Measurements from ENCODE around the gene DIPK1B.
A peak's percentile ranks its signal among the peaks of the same experiment; 100 is the strongest.
"Not testable (repeated sequence)": the region's sequence is repeated elsewhere in the genome, so short reads cannot be mapped to it uniquely, and the experiment has no call there.

DIPK1B gene

DNA sequence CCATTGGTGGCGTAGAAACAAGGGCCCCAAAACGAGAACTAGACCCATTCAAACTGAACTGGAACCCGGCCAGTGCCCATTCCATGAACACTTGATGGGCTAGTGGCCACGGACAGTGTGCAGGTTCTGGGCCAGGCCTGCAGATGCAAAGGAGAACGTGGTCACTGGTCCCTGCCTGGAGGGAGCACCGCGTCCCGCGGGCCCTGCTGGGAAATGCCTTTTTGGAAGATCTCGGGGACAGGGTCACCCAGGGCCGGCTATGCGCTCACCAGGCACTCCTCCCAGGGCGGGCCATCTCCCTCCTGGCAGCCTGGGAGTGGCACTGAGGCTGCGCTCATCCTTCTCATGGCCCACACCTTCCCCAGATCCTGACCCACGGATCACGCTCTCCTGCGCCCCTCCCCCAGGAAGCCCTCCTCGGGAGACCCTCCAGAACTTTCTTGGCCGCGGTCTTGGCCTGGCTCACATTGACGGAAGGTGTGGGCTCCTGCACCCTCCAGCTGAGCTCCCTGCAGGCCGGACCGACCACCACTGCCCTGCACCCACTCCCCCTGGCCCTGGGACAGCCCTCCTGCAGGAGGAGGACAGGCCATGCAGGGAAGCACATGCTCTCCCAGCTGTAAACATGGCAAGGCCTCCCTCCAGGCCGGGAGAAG lies 2.8 kb upstream of the DIPK1B start:
- H3K27me3 ChIP-seq (ENCODE audit: control insufficient read depth, low read length) = peaks cover 39% of the 10 kb centered on the region

DNA sequence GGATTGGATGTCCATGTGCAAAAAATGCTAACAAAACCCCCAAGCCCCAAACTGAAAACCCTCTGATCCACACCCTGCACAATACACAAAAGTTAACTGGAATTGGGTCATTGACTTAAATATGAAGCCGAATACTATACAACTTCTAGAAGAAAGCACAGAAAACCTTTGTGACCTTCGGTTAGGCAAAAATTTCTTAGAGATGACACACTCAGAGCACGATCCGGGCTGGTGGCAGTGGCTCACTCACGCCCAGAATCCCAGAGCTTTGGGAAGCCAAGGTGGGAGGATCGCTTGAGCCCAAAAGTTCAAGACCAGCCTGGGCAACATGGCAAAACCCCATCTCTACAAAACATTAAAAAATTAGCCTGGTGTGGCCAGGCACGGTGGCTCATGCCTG lies 1.8 kb upstream of the DIPK1B start:
- Histone ChIP-seq H3F3A (ENCODE audit: control insufficient read depth, insufficient read depth) (0 out of 2 replicates have a peak, but pooled peaks cover 3% of the 10 kb centered on the region), H3K9me3 (ENCODE audit: control insufficient read depth, insufficient read depth, low read length) (no peaks in the 10 kb centered on the region), H3K4me1 (ENCODE audit: control insufficient read depth, low read length) (peaks cover 29% of the 10 kb centered on the region), H3K4me2 (ENCODE audit: low read length) (no peak overlapping the region), H3K9me2 (replicated peaks; ENCODE audit: control insufficient read depth, low read length) (no peaks in the 10 kb centered on the region), H3K27me3 (ENCODE audit: control insufficient read depth, low read length) (peaks cover 36% of the 10 kb centered on the region), H3K27ac (ENCODE audit: low read depth, low read length) (no peak overlapping the region), H4K20me1 (ENCODE audit: control insufficient read depth, insufficient read depth, low read depth, low read length) (no peaks in the 10 kb centered on the region), H3K36me3 (ENCODE audit: control insufficient read depth, low read length) (no peaks in the 10 kb centered on the region), H3K79me2 (ENCODE audit: control insufficient read depth, low read length) (no peaks in the 10 kb centered on the region), H3K4me3 (ENCODE audit: low read length) (no peak overlapping the region)
- TF ChIP-seq, protein P1, sequence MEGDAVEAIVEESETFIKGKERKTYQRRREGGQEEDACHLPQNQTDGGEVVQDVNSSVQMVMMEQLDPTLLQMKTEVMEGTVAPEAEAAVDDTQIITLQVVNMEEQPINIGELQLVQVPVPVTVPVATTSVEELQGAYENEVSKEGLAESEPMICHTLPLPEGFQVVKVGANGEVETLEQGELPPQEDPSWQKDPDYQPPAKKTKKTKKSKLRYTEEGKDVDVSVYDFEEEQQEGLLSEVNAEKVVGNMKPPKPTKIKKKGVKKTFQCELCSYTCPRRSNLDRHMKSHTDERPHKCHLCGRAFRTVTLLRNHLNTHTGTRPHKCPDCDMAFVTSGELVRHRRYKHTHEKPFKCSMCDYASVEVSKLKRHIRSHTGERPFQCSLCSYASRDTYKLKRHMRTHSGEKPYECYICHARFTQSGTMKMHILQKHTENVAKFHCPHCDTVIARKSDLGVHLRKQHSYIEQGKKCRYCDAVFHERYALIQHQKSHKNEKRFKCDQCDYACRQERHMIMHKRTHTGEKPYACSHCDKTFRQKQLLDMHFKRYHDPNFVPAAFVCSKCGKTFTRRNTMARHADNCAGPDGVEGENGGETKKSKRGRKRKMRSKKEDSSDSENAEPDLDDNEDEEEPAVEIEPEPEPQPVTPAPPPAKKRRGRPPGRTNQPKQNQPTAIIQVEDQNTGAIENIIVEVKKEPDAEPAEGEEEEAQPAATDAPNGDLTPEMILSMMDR (IDR thresholded peaks at IDR 0.05; ENCODE audit: low read depth, low read length, poor library complexity, severe bottlenecking) = no peak
- TF ChIP-seq EZH2phosphoT487 (IDR thresholded peaks at IDR 0.05; ENCODE audit: borderline replicate concordance, low read length) = no peak

More for the DNA sequence above, 2.8 kb upstream of the DIPK1B start:
- no peak overlapping the region for H3K4me2 ChIP-seq (ENCODE audit: low read length)
- H3K4me3 ChIP-seq (ENCODE audit: low read length) = no peak overlapping the region
- no peaks in the 10 kb centered on the region for H3K9me3 ChIP-seq (ENCODE audit: control insufficient read depth, insufficient read depth, low read length)
- no peak for TF ChIP-seq EZH2phosphoT487 (IDR thresholded peaks at IDR 0.05; ENCODE audit: borderline replicate concordance, low read length)
- TF ChIP-seq, protein P1 (IDR thresholded peaks at IDR 0.05; ENCODE audit: low read depth, low read length, poor library complexity, severe bottlenecking) = no peak
- H3K4me1 ChIP-seq (ENCODE audit: control insufficient read depth, low read length) = peaks cover 23% of the 10 kb centered on the region
- H3K36me3 ChIP-seq (ENCODE audit: control insufficient read depth, low read length) = no peaks in the 10 kb centered on the region
- H3K27ac ChIP-seq (ENCODE audit: low read depth, low read length) = no peak overlapping the region
- no peaks in the 10 kb centered on the region for H4K20me1 ChIP-seq (ENCODE audit: control insufficient read depth, insufficient read depth, low read depth, low read length)
- H3F3A ChIP-seq (ENCODE audit: control insufficient read depth, insufficient read depth) = 0 out of 2 replicates have a peak, but pooled peaks cover 3% of the 10 kb centered on the region
- H3K79me2 ChIP-seq (ENCODE audit: control insufficient read depth, low read length) = no peaks in the 10 kb centered on the region
- H3K9me2 ChIP-seq (replicated peaks; ENCODE audit: control insufficient read depth, low read length) = no peaks in the 10 kb centered on the region

DNA sequence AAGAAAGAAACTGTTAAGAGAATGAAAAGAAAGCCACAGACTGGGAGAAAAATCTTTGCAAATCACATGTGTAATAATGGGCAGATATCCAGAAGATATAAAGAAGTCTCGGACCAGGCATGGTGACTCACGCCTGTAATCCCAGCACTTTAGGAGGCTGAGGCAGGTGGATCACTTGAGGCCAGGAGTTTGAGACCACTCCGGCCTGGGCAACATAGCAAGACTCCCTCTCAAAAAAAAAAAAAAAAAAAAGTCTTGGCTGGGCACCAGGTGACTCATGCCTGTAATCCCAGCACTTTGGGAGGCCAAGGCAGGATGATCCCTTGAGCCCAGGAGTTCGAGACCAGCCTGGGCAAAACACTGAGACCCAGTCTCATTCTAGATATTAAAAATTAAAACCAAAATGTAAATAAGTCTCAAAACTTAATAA lies 1.1 kb upstream of the DIPK1B start:
- H3K4me3 ChIP-seq (ENCODE audit: low read length); H3F3A ChIP-seq (ENCODE audit: control insufficient read depth, insufficient read depth); H3K79me2 ChIP-seq (ENCODE audit: control insufficient read depth, low read length); H3K9me3 ChIP-seq (ENCODE audit: control insufficient read depth, insufficient read depth, low read length); H4K20me1 ChIP-seq (ENCODE audit: control insufficient read depth, insufficient read depth, low read depth, low read length); H3K4me2 ChIP-seq (ENCODE audit: low read length); H3K27ac ChIP-seq (ENCODE audit: low read depth, low read length); H3K9me2 ChIP-seq (replicated peaks; ENCODE audit: control insufficient read depth, low read length); H3K36me3 ChIP-seq (ENCODE audit: control insufficient read depth, low read length): not testable (repeated sequence)
- Histone ChIP-seq H3K4me1 (ENCODE audit: control insufficient read depth, low read length) (peaks cover 29% of the 10 kb centered on the region), H3K27me3 (ENCODE audit: control insufficient read depth, low read length) (peaks cover 30% of the 10 kb centered on the region)

DNA sequence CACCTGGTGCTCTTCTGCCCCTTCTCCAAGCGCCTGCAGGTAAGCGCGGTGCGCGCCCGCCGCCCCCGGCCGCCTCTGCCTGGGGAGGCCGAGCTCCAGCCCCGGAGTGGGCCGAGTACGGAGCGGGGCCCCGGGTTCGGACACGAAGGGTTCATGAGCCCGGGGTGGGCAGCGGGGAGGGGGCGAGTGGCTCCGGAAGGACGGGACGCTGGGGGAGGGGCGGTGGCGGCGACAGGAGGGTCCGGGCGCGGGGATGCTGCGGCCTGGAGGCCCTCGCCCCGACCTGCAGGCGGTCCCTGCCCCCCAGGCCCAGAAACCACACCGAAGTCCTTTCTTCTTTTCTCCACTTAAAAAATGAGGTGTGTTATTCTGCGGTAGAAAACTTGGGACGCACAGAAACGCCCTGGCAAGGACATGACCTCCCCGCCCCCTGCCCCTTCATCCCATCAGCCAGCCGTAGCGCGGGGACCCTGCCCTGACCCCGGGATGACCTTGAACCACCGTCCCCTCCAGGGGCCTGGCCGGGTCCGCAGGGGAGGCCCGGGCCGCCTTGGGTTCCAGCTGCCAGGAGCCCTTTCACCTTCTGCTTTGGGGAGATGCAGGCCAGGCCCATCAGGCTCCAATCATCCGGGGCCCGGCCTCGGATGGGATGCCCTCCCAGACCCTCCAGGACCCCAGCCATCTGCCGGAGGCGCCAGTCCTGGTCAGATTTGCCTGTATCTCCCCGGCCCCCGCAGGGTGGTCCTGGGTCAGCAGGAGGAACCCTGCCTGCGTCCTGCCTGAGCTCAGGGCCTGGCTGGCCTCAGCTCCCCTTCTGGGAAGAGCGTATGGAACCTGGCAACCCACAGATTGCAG lies 545 bp downstream of the DIPK1B start:
- peaks cover 29% of the 10 kb centered on the region for H3K4me1 ChIP-seq (ENCODE audit: control insufficient read depth, low read length)
- no peaks in the 10 kb centered on the region for H3K9me3 ChIP-seq (ENCODE audit: control insufficient read depth, insufficient read depth, low read length)
- H3K27me3 ChIP-seq (ENCODE audit: control insufficient read depth, low read length) = peaks cover 23% of the 10 kb centered on the region
- H4K20me1 ChIP-seq (ENCODE audit: control insufficient read depth, insufficient read depth, low read depth, low read length) = no peaks in the 10 kb centered on the region
- H3K9me2 ChIP-seq (replicated peaks; ENCODE audit: control insufficient read depth, low read length) = no peaks in the 10 kb centered on the region
- peak overlapping the region; percentile 66 for H3K4me3 ChIP-seq (ENCODE audit: low read length)
- H3K27ac ChIP-seq (ENCODE audit: low read depth, low read length) = no peak overlapping the region
- H3K36me3 ChIP-seq (ENCODE audit: control insufficient read depth, low read length) = no peaks in the 10 kb centered on the region
- H3K4me2 ChIP-seq (ENCODE audit: low read length) = peak overlapping the region; percentile 58
- 0 out of 2 replicates have a peak, but pooled peaks cover 3% of the 10 kb centered on the region for H3F3A ChIP-seq (ENCODE audit: control insufficient read depth, insufficient read depth)
- TF ChIP-seq, protein P1 (IDR thresholded peaks at IDR 0.05; ENCODE audit: low read depth, low read length, poor library complexity, severe bottlenecking) = no peak
- TF ChIP-seq EZH2phosphoT487 (IDR thresholded peaks at IDR 0.05; ENCODE audit: borderline replicate concordance, low read length) = no peak
- H3K79me2 ChIP-seq (ENCODE audit: control insufficient read depth, low read length) = no peaks in the 10 kb centered on the region
